ENCODE results near the gene HHATL. TPM values are rescaled to one million over a fixed set of nuclear protein-coding genes. Genes with fewer than 3 reads are reported as not detected.

HHATL gene
- total RNA-seq, 1 experiment from 2014 or later = 0.92 TPM

DNA sequence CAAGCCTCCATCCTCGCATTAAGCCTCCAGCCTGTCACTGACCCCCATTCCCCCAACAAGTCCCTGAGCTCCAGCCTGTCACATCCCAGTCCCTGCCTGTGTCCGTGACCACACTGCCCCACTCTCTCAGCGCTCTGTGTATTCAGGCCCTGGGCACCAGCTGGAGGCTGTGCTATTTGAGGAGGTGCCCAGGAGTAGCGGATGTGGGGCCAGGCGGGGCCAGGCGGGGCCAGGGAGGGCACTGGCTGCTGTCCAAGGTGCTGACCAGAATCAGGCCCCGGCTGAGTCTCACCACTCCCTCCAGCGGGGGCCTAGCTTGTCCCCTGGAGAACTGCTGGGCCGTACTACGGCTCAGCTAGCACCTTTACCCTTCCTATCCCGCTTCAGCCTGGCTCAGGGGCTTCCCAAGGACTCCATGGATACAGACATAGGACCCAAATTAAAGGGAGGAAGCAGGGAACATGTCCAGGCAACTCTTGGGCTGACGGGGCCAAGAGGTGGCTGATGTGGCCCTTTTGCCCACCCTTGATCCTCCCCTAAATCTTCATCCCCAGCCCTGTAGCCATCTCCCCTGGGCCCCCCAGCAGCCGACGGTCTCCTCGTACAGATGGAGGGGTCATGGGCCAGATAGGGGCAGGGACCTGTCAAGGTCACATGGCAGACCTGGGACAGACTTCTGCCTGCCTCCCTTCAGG is 1.1 kb downstream of the HHATL start (continued):
- TF ChIP-seq E2F5 (CRISPR knock-in tag; IDR thresholded peaks at IDR 0.05) = peak; percentile 37; the same call in 1 of the 2 replicates
- peak; percentile 88 for TF ChIP-seq FOXK1 (CRISPR knock-in tag; IDR thresholded peaks at IDR 0.05)
- TF ChIP-seq NFYB (CRISPR knock-in tag; conservative IDR thresholded peaks at IDR 0.05; ENCODE audit: low read depth) = 0 out of 2 replicates have a peak, but pooled peaks have one; percentile 14
- no peak for TF ChIP-seq E2F4 (CRISPR knock-in tag; IDR thresholded peaks at IDR 0.05; ENCODE audit: borderline replicate concordance, low read depth)
- TF ChIP-seq, protein P1, sequence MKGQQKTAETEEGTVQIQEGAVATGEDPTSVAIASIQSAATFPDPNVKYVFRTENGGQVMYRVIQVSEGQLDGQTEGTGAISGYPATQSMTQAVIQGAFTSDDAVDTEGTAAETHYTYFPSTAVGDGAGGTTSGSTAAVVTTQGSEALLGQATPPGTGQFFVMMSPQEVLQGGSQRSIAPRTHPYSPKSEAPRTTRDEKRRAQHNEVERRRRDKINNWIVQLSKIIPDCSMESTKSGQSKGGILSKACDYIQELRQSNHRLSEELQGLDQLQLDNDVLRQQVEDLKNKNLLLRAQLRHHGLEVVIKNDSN (CRISPR knock-in tag; IDR thresholded peaks at IDR 0.05) = peak; percentile 56; the same call in 1 of the 2 replicates
- TF ChIP-seq, protein P2, sequence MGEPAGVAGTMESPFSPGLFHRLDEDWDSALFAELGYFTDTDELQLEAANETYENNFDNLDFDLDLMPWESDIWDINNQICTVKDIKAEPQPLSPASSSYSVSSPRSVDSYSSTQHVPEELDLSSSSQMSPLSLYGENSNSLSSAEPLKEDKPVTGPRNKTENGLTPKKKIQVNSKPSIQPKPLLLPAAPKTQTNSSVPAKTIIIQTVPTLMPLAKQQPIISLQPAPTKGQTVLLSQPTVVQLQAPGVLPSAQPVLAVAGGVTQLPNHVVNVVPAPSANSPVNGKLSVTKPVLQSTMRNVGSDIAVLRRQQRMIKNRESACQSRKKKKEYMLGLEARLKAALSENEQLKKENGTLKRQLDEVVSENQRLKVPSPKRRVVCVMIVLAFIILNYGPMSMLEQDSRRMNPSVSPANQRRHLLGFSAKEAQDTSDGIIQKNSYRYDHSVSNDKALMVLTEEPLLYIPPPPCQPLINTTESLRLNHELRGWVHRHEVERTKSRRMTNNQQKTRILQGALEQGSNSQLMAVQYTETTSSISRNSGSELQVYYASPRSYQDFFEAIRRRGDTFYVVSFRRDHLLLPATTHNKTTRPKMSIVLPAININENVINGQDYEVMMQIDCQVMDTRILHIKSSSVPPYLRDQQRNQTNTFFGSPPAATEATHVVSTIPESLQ (CRISPR knock-in tag; IDR thresholded peaks at IDR 0.05) = no peak
- peak; percentile 31; the same call in 1 of the 2 replicates for TF ChIP-seq SP1 (CRISPR knock-in tag; conservative IDR thresholded peaks at IDR 0.05)
- TF ChIP-seq NR1H2 (CRISPR knock-in tag; IDR thresholded peaks at IDR 0.05) = no peak
- TF ChIP-seq ZNF423 (CRISPR knock-in tag; IDR thresholded peaks at IDR 0.05) = 0 out of 2 replicates have a peak, but pooled peaks have one; percentile 31
- TF ChIP-seq, protein P3, sequence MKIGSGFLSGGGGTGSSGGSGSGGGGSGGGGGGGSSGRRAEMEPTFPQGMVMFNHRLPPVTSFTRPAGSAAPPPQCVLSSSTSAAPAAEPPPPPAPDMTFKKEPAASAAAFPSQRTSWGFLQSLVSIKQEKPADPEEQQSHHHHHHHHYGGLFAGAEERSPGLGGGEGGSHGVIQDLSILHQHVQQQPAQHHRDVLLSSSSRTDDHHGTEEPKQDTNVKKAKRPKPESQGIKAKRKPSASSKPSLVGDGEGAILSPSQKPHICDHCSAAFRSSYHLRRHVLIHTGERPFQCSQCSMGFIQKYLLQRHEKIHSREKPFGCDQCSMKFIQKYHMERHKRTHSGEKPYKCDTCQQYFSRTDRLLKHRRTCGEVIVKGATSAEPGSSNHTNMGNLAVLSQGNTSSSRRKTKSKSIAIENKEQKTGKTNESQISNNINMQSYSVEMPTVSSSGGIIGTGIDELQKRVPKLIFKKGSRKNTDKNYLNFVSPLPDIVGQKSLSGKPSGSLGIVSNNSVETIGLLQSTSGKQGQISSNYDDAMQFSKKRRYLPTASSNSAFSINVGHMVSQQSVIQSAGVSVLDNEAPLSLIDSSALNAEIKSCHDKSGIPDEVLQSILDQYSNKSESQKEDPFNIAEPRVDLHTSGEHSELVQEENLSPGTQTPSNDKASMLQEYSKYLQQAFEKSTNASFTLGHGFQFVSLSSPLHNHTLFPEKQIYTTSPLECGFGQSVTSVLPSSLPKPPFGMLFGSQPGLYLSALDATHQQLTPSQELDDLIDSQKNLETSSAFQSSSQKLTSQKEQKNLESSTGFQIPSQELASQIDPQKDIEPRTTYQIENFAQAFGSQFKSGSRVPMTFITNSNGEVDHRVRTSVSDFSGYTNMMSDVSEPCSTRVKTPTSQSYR (CRISPR knock-in tag; IDR thresholded peaks at IDR 0.05) = peak; percentile 81; the same call in 1 of the 2 replicates
- TF ChIP-seq, protein P4, sequence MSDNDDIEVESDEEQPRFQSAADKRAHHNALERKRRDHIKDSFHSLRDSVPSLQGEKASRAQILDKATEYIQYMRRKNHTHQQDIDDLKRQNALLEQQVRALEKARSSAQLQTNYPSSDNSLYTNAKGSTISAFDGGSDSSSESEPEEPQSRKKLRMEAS (CRISPR knock-in tag; IDR thresholded peaks at IDR 0.05) = peak; percentile 55; the same call in 1 of the 2 replicates
- TF ChIP-seq ETV6 (CRISPR knock-in tag; IDR thresholded peaks at IDR 0.05) = peak; percentile 93
- TF ChIP-seq SOX15 (CRISPR knock-in tag; IDR thresholded peaks at IDR 0.05) = no peak
- TF ChIP-seq FOXJ3 (CRISPR knock-in tag; IDR thresholded peaks at IDR 0.05; ENCODE audit: borderline replicate concordance) = no peak
- TF ChIP-seq, protein P5, sequence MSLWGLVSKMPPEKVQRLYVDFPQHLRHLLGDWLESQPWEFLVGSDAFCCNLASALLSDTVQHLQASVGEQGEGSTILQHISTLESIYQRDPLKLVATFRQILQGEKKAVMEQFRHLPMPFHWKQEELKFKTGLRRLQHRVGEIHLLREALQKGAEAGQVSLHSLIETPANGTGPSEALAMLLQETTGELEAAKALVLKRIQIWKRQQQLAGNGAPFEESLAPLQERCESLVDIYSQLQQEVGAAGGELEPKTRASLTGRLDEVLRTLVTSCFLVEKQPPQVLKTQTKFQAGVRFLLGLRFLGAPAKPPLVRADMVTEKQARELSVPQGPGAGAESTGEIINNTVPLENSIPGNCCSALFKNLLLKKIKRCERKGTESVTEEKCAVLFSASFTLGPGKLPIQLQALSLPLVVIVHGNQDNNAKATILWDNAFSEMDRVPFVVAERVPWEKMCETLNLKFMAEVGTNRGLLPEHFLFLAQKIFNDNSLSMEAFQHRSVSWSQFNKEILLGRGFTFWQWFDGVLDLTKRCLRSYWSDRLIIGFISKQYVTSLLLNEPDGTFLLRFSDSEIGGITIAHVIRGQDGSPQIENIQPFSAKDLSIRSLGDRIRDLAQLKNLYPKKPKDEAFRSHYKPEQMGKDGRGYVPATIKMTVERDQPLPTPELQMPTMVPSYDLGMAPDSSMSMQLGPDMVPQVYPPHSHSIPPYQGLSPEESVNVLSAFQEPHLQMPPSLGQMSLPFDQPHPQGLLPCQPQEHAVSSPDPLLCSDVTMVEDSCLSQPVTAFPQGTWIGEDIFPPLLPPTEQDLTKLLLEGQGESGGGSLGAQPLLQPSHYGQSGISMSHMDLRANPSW (CRISPR knock-in tag; conservative IDR thresholded peaks at IDR 0.05; ENCODE audit: low read depth) = no peak
- TF ChIP-seq SMAD3 (CRISPR knock-in tag; IDR thresholded peaks at IDR 0.05; ENCODE audit: borderline replicate concordance) = peak; percentile 90; the same call in 1 of the 2 replicates
- TF ChIP-seq TCF7 (CRISPR knock-in tag; IDR thresholded peaks at IDR 0.05; ENCODE audit: low read depth) = 0 out of 2 replicates have a peak, but pooled peaks have one; percentile 58
- TF ChIP-seq JUN (CRISPR knock-in tag; IDR thresholded peaks at IDR 0.05) = peak; percentile 79; the same call in 1 of the 2 replicates
- no peak for TF ChIP-seq OVOL2 (CRISPR knock-in tag; IDR thresholded peaks at IDR 0.05; ENCODE audit: borderline replicate concordance)
- no peak; the same call in 1 of the 2 replicates for TF ChIP-seq ZBTB43 (CRISPR knock-in tag; IDR thresholded peaks at IDR 0.05)
- no peak for TF ChIP-seq ZBTB21 (CRISPR knock-in tag; IDR thresholded peaks at IDR 0.05; ENCODE audit: borderline replicate concordance)
- TF ChIP-seq ZNF232 (CRISPR knock-in tag; IDR thresholded peaks at IDR 0.05) = peak; percentile 94
- TF ChIP-seq GRHL2 (CRISPR knock-in tag; IDR thresholded peaks at IDR 0.05; ENCODE audit: insufficient replicate concordance, severe bottlenecking) = no peak
- TF ChIP-seq E2F1 (CRISPR knock-in tag; IDR thresholded peaks at IDR 0.05) = peak; percentile 59; the same call in 1 of the 2 replicates
